Nephron progenitor cell (in vitro differentiated cells): ENCODE data around the gene SH3RF1.

ENCODE experiments used
- DNase-seq: peaks from one replicate; pipeline ENCODE4 v3.0.0; 2021
- H3K27ac Mint-ChIP-seq: 2 replicates; pipeline ENCODE4 v1.8.0; 2021; ENCODE audit warnings: mild to moderate bottlenecking, moderate library complexity, mixed read lengths
- H3K27me3 Mint-ChIP-seq: 2 replicates; pipeline ENCODE4 v1.8.0; 2021; ENCODE audit warnings: mild to moderate bottlenecking, low read depth, mixed read lengths; ENCODE audit not compliant: poor library complexity
- H3K36me3 Mint-ChIP-seq: 2 replicates; pipeline ENCODE4 v1.8.0; 2021; ENCODE audit warnings: low read depth, mixed read lengths
- H3K4me1 Mint-ChIP-seq: 2 replicates; pipeline ENCODE4 v1.8.0; 2021; ENCODE audit warnings: mixed read lengths
- H3K4me3 Mint-ChIP-seq: 2 replicates; pipeline ENCODE4 v1.8.0; 2021; ENCODE audit warnings: mild to moderate bottlenecking, moderate library complexity, mixed read lengths
- H3K9me3 Mint-ChIP-seq: 2 replicates; pipeline ENCODE4 v1.8.0; 2021; ENCODE audit warnings: mild to moderate bottlenecking, moderate library complexity, mixed read lengths
- TF ChIP-seq, protein P1 (sequence below): fragments of 200-600 bp; sonication (generic); IDR thresholded peaks from 2 replicates; pipeline ENCODE4 v1.5.0; 2021; ENCODE audit warnings: antibody characterized with exemption

The SH3RF1 gene

DNA sequence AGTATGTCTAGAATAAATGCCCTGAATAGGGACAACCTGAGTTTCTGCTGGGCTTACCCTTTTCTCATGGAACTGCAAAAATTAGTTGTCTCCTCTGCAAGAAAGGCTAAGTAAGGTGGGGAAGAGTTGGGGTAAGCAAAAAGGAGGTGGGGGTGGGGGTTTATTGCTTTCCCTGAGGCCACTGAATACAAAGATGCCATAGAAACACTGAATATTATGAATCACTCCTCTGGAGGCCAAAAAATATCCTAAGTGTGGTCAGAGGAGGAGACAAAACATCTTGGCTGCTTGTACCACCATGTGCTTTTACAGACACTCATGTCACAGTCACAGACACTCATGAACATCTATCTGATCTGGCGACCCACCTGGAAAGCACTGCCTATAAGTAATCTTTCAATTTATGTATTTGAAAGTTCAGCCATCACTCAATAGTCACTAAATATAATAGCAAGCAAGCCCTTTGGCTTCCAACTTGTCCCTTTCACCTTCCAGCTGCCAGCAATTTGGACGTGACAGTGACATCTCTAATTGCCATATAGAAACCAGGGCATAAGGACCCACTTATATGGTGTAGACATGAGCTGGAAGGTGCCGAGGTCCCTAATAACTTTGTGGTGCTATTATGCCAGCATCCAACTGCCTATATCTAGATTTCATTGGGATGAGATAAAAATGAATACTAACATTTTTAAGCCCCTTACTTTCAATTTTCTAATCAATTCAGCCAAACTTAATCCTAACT lies 138.0 kb downstream of the SH3RF1 start:
- H3K27me3 Mint-ChIP-seq: no peaks in the 10 kb centered on the region
- no peaks in the 10 kb centered on the region for H3K9me3 Mint-ChIP-seq
- H3K4me3 Mint-ChIP-seq: no peak overlapping the region
- DNase-seq: no peak
- H3K36me3 Mint-ChIP-seq: peaks cover 72% of the 10 kb centered on the region
- peak overlapping the region; percentile 86 for H3K27ac Mint-ChIP-seq
- peaks cover 37% of the 10 kb centered on the region for H3K4me1 Mint-ChIP-seq
- TF ChIP-seq, protein P1, sequence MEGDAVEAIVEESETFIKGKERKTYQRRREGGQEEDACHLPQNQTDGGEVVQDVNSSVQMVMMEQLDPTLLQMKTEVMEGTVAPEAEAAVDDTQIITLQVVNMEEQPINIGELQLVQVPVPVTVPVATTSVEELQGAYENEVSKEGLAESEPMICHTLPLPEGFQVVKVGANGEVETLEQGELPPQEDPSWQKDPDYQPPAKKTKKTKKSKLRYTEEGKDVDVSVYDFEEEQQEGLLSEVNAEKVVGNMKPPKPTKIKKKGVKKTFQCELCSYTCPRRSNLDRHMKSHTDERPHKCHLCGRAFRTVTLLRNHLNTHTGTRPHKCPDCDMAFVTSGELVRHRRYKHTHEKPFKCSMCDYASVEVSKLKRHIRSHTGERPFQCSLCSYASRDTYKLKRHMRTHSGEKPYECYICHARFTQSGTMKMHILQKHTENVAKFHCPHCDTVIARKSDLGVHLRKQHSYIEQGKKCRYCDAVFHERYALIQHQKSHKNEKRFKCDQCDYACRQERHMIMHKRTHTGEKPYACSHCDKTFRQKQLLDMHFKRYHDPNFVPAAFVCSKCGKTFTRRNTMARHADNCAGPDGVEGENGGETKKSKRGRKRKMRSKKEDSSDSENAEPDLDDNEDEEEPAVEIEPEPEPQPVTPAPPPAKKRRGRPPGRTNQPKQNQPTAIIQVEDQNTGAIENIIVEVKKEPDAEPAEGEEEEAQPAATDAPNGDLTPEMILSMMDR: no peak

DNA sequence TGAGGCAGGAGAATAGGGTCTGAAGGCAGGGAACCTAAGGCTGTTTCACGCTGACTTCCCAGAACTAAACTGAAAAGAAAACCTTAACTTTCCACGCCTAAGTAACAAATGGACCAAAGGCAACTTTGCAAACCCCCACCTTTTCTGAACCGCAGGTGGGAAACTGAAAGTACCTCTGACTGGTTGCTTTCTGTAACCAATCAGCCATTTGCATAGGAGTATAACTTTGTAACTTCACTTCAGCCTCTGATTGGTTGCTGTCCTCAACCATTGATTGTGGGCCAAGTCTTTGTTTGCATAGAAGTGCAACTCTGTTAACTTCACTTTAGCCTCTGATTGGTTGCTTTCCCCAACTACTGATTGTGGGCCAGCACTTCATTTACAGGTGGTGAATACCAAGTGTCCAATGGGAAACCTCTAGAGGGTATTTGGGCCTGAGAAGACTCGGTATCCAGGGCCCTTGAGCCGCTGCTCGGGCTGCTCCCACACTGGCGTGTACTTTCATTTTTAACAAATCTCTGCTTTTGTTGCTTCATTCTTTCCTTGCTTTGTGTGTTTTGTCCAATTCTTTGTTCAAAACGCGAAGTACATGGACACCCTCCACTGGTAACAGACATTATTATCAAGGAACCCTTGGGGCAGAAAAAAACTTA lies 139.1 kb downstream of the SH3RF1 start:
- DNase-seq: no peak
- TF ChIP-seq, protein P1: no peak
- peak overlapping the region; percentile 86 for H3K27ac Mint-ChIP-seq
- H3K9me3 Mint-ChIP-seq: no peaks in the 10 kb centered on the region
- H3K36me3 Mint-ChIP-seq: peaks cover 72% of the 10 kb centered on the region
- H3K4me1 Mint-ChIP-seq: peaks cover 32% of the 10 kb centered on the region
- no peak overlapping the region for H3K4me3 Mint-ChIP-seq
- H3K27me3 Mint-ChIP-seq: no peaks in the 10 kb centered on the region

DNA sequence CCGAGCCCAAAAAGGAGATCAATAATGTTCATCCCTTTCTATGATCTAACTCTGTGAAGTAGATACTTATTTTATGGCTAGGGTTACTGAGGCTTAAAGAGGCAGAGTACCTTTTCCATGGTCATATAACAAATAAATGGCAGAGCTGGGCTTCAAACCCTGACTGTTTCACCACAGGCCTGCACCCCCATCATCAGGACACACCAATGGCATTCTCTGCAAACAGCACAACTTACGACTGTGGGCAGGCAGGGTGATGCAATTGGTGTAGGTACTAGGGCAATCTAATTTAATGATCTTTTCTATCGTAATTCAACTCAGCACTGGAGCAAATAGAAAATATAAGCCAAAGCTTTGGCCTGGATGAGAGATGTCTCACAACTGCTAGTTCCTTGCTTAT lies 141.9 kb downstream of the SH3RF1 start:
- DNase-seq: no peak
- no peaks in the 10 kb centered on the region for H3K9me3 Mint-ChIP-seq
- TF ChIP-seq, protein P1: no peak
- H3K36me3 Mint-ChIP-seq: peaks cover 61% of the 10 kb centered on the region
- H3K4me1 Mint-ChIP-seq: peaks cover 23% of the 10 kb centered on the region
- peak overlapping the region; percentile 89 for H3K27ac Mint-ChIP-seq
- H3K4me3 Mint-ChIP-seq: no peak overlapping the region
- no peaks in the 10 kb centered on the region for H3K27me3 Mint-ChIP-seq

DNA sequence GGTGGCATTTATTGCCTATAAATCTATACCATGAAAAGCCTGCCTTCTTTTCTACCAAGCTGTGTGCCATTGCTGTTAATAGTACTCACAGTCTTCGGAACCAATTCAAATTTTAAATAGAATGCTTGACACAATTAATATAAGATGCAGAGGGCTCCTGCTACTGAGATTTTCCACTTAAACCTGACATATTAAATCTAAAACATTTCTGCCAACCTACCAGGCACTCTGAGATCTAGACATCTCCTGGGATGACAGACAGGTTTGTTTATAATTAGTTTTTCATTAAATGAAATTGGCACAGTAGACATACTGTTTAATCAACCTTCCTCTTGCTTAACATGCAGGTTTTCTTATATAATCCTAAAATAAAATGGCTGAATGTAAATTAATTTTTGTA lies 143.4 kb downstream of the SH3RF1 start:
- DNase-seq: no peak
- no peaks in the 10 kb centered on the region for H3K27me3 Mint-ChIP-seq
- H3K4me1 Mint-ChIP-seq: peaks cover 32% of the 10 kb centered on the region
- no peak overlapping the region for H3K27ac Mint-ChIP-seq
- H3K4me3 Mint-ChIP-seq: no peak overlapping the region
- TF ChIP-seq, protein P1: no peak
- peaks cover 52% of the 10 kb centered on the region for H3K36me3 Mint-ChIP-seq
- no peaks in the 10 kb centered on the region for H3K9me3 Mint-ChIP-seq

DNA sequence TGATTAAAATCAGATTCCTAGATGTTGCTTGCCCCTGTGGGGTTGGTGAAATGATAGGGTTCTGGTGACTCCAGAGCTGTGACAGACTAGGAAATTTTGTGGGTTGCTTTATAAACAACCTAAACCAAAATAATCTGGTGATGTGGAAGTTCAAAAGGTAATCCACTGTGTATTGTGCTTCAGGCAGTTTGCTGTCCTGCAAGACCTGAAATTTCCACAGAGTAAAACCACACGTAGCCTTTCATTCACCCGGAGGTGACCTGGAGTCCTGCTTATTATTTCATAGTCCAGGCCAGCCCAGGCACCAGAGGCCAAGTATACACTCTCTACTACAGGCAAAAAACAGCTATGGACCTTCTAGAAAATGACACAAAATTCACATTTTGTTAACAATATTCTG lies 146.1 kb downstream of the SH3RF1 start:
- no peaks in the 10 kb centered on the region for H3K9me3 Mint-ChIP-seq
- no peak overlapping the region for H3K4me3 Mint-ChIP-seq
- H3K4me1 Mint-ChIP-seq: peaks cover 43% of the 10 kb centered on the region
- H3K36me3 Mint-ChIP-seq: peaks cover 47% of the 10 kb centered on the region
- DNase-seq: no peak
- TF ChIP-seq, protein P1: no peak
- peak overlapping the region; percentile 37 for H3K27ac Mint-ChIP-seq
- no peaks in the 10 kb centered on the region for H3K27me3 Mint-ChIP-seq
